Panc1 (cell line): ENCODE data around the gene TARP.
"Not testable (repeated sequence)": the region's sequence is repeated elsewhere in the genome, so short reads cannot be mapped to it uniquely, and the experiment has no call there.

Source experiments
- CTCF ChIP-seq: fragments of 450-650 bp; IDR thresholded peaks from 2 replicates; pipeline ENCODE4 v1.5.1; 2017; ENCODE audit warnings: mild to moderate bottlenecking
- POLR2AphosphoS5 ChIP-seq: IDR thresholded peaks from 2 replicates; pipeline ENCODE4 v1.6.1; 2012; ENCODE audit warnings: mild to moderate bottlenecking, low read depth, low read length, moderate library complexity
- REST ChIP-seq, 2 experiments: IDR thresholded peaks; 2 replicates each; pipeline ENCODE4 v1.6.1; 2011 to 2012; ENCODE audit warnings: low read depth in 2 of 2, control low read depth in 1 of 2, low read length in 1 of 2, mild to moderate bottlenecking in 1 of 2, moderate library complexity in 1 of 2; ENCODE audit not compliant: insufficient read depth in 1 of 2
- SIN3A ChIP-seq: IDR thresholded peaks from 2 replicates; pipeline ENCODE4 v1.6.1; 2012; ENCODE audit warnings: low read depth, mild to moderate bottlenecking, low read length, moderate library complexity, borderline replicate concordance; ENCODE audit not compliant: insufficient read depth

- TF ChIP-seq CTCF; SIN3A; POLR2AphosphoS5; REST (IDR thresholded peaks at IDR 0.05; ENCODE audit: insufficient read depth in 1 of 2, low read depth in 2 of 2, low read length in 1 of 2): not testable (repeated sequence)
These were observed 30.1 kb downstream of the TARP start for GRCh38 chr7:38243345-38243744.
